ENCODE data around the gene RMND5B. TPM values are rescaled to one million over a fixed set of nuclear protein-coding genes. Genes with fewer than 3 reads are reported as not detected.
"Not testable (repeated sequence)": the region's sequence is repeated elsewhere in the genome, so short reads cannot be mapped to it uniquely, and the experiment has no call there.

RMND5B gene
- total and polyA plus RNA-seq, 10 donors = 22.2 to 52.8 (median 36.1) TPM

- DNase-seq = no peak
- TF ChIP-seq POLR2A (IDR thresholded peaks at IDR 0.05) (no peak), POLR2AphosphoS5 (IDR thresholded peaks at IDR 0.05) (no peak), CTCF (IDR thresholded peaks at IDR 0.05 in 8 of 11, conservative IDR thresholded peaks at IDR 0.05 in 3 of 11) (no peak)
- Histone ChIP-seq H3K4me3 (no peak overlapping the region), H3K4me1 (no peaks in the 10 kb centered on the region), H3K36me3 (no peaks in the 10 kb centered on the region), H3K27me3 (replicated peaks in 1 of 7) (peaks cover 0 to 40% (median 0%) of the 10 kb centered on the region in 7 donors), H3K27ac (no peak overlapping the region), H3K9me3 (no peaks in the 10 kb centered on the region)
- intact Hi-C loops (cut with DNase I; ENCODE audit: low total_unique reads) = no loop called here
- WGBS, 5 donors = 67 to 88% (median 79%) methylated on average over 6 of the region's 6 CpGs
These were observed 45.5 kb upstream of the RMND5B start for GRCh38 chr5:178085316-178085715.

- WGBS, 5 donors = 59 to 67% (median 61%) methylated on average over 9 to 25 of the region's 25 CpGs
- TF ChIP-seq CTCF (IDR thresholded peaks at IDR 0.05 in 8 of 11, conservative IDR thresholded peaks at IDR 0.05 in 3 of 11) = no peak
- no peak for TF ChIP-seq POLR2AphosphoS5 (IDR thresholded peaks at IDR 0.05)
- no peak for TF ChIP-seq POLR2A (IDR thresholded peaks at IDR 0.05)
- H3K27me3 ChIP-seq (replicated peaks in 1 of 7) = peaks cover 0 to 44% (median 0%) of the 10 kb centered on the region in 7 donors
- H3K4me3 ChIP-seq = no peak overlapping the region
- no peak for DNase-seq
- H3K27ac ChIP-seq = no peak overlapping the region
- H3K9me3 ChIP-seq = peaks cover 0 to 5% (median 3%) of the 10 kb centered on the region in 8 donors
- intact Hi-C loops (cut with DNase I; ENCODE audit: low total_unique reads) = no loop called here
- H3K36me3 ChIP-seq = no peaks in the 10 kb centered on the region
- no peaks in the 10 kb centered on the region for H3K4me1 ChIP-seq
These were observed 44.5 kb upstream of the RMND5B start for GRCh38 chr5:178086266-178086665.

- H3K27ac ChIP-seq; H3K36me3 ChIP-seq; H3K4me3 ChIP-seq; intact Hi-C loops (cut with DNase I; ENCODE audit: low total_unique reads); DNase-seq; H3K4me1 ChIP-seq: not testable (repeated sequence)
- Histone ChIP-seq H3K9me3 (peaks cover 0 to 14% (median 8%) of the 10 kb centered on the region in 8 donors), H3K27me3 (replicated peaks in 1 of 7) (peaks cover 0 to 44% (median 0%) of the 10 kb centered on the region in 7 donors)
- WGBS, 5 donors = 71 to 89% (median 80%) methylated on average over 5 of the region's 5 CpGs
These were observed 43.6 kb upstream of the RMND5B start for GRCh38 chr5:178087199-178087598.

GRCh38 chr5:178090856-178091255 is 40.0 kb upstream of the RMND5B start:
- no peak for DNase-seq
- H3K27ac ChIP-seq = no peak overlapping the region
- peaks cover 0 to 25% (median 0%) of the 10 kb centered on the region in 7 donors for H3K27me3 ChIP-seq (replicated peaks in 1 of 7)
- peaks cover 0 to 14% (median 8%) of the 10 kb centered on the region in 8 donors for H3K9me3 ChIP-seq
- TF ChIP-seq CTCF (IDR thresholded peaks at IDR 0.05 in 8 of 11, conservative IDR thresholded peaks at IDR 0.05 in 3 of 11) = no peak
- TF ChIP-seq POLR2AphosphoS5 (IDR thresholded peaks at IDR 0.05) = no peak
- TF ChIP-seq POLR2A (IDR thresholded peaks at IDR 0.05) = no peak
- H3K4me1 ChIP-seq = peaks cover 0 to 5% (median 0%) of the 10 kb centered on the region in 6 donors
- 79 to 94% (median 87%) methylated on average over 6 of the region's 6 CpGs for WGBS, 5 donors
- H3K36me3 ChIP-seq = no peaks in the 10 kb centered on the region
- intact Hi-C loops (cut with DNase I; ENCODE audit: low total_unique reads) = no loop called here
- H3K4me3 ChIP-seq = no peak overlapping the region

- WGBS, 5 donors = 38 to 63% (median 60%) methylated on average over 2 of the region's 2 CpGs
- no peak overlapping the region for H3K27ac ChIP-seq
- no peak overlapping the region for H3K4me3 ChIP-seq
- DNase-seq = no peak
- H3K36me3 ChIP-seq = no peaks in the 10 kb centered on the region
- H3K27me3 ChIP-seq (replicated peaks in 1 of 7) = peaks cover 0 to 7% (median 0%) of the 10 kb centered on the region in 7 donors
- intact Hi-C loops (cut with DNase I; ENCODE audit: low total_unique reads) = no loop called here
- TF ChIP-seq POLR2A (IDR thresholded peaks at IDR 0.05) = no peak
- TF ChIP-seq CTCF (IDR thresholded peaks at IDR 0.05 in 8 of 11, conservative IDR thresholded peaks at IDR 0.05 in 3 of 11) = no peak
- no peak for TF ChIP-seq POLR2AphosphoS5 (IDR thresholded peaks at IDR 0.05)
- H3K9me3 ChIP-seq = peaks cover 0 to 14% (median 8%) of the 10 kb centered on the region in 8 donors
- H3K4me1 ChIP-seq = peaks cover 0 to 5% (median 0%) of the 10 kb centered on the region in 6 donors
These were observed 37.7 kb upstream of the RMND5B start for GRCh38 chr5:178093134-178093533.
